PC-3 (cell line): ENCODE measurements around the gene PGAM2.

Experiments
- EZH2 ChIP-seq: fragments of 300-600 bp; sonication (generic); IDR thresholded peaks from one replicate; pipeline ENCODE4 v1.6.1; 2017; ENCODE audit warnings: antibody characterized with exemption, mild to moderate bottlenecking, low read length; ENCODE audit not compliant: unreplicated experiment
- EZH2phosphoT487 ChIP-seq: fragments of 300-600 bp; sonication (generic); IDR thresholded peaks from 2 replicates; pipeline ENCODE4 v1.6.1; 2018; ENCODE audit warnings: mild to moderate bottlenecking, antibody characterized with exemption, low read length, borderline replicate concordance
- TF ChIP-seq, protein P1 (sequence below): fragments of 300-600 bp; sonication (generic); conservative IDR thresholded peaks from 2 replicates; pipeline ENCODE4 v1.5.1; 2017; ENCODE audit warnings: antibody characterized with exemption, low read depth, mild to moderate bottlenecking, low read length

DNA sequence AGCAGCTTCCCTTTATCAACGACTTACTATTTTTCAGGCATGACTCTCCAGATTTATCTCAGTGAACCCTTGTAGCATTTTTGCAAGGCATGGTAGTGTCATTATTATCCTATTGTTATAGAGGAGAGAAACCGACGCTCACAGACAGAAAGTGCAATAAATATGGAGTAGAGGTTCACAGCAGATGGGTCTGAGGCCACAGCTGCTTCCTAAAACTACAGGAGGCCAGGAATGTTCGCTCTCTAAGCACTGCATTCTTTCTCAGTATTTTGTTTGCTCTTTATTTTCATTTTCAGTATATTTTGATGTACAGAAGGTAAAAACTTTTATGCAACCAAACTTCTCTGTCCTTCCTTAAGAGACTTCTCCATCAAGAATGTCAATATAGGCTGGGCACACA, 34.3 kb upstream of the PGAM2 start:
- TF ChIP-seq, protein P1, sequence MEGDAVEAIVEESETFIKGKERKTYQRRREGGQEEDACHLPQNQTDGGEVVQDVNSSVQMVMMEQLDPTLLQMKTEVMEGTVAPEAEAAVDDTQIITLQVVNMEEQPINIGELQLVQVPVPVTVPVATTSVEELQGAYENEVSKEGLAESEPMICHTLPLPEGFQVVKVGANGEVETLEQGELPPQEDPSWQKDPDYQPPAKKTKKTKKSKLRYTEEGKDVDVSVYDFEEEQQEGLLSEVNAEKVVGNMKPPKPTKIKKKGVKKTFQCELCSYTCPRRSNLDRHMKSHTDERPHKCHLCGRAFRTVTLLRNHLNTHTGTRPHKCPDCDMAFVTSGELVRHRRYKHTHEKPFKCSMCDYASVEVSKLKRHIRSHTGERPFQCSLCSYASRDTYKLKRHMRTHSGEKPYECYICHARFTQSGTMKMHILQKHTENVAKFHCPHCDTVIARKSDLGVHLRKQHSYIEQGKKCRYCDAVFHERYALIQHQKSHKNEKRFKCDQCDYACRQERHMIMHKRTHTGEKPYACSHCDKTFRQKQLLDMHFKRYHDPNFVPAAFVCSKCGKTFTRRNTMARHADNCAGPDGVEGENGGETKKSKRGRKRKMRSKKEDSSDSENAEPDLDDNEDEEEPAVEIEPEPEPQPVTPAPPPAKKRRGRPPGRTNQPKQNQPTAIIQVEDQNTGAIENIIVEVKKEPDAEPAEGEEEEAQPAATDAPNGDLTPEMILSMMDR = no peak
- TF ChIP-seq EZH2 (no peak), EZH2phosphoT487 (no peak)
